Right ventricle myocardium superior (tissue), 1 donor: ENCODE data around the gene TRIM17. TPM values are rescaled to one million over a fixed set of nuclear protein-coding genes. Genes with fewer than 3 reads are reported as not detected.

ENCODE experiments used
- microRNA-seq: library from miRNA; unstranded; fragments of <30 nt; microRNA quantifications from one replicate; pipeline ENCODE4 v1.2.0, GENCODE V29; 2020
- total RNA-seq: library from RNA; stranded (reverse); fragmentation: NEBNext Ultra II Directional; extraction: Animal tissue kit (Norgen Biotek cat#: 25700); gene quantifications from one replicate; pipeline ENCODE4 v1.2.1, GENCODE V29; 2021
- donor health status: DM: no; HTN: yes; CAD: no; lungs with severe emphysema.

The TRIM17 gene
- total RNA-seq, 1 donor from 2014 or later, result 0.32 TPM

Small RNA genes lying within 50 kb of the gene (microRNA-seq; reads per million reads assigned to microRNA genes)
- not detected for gene MIR4666A
- not detected for gene MIR6742

Other genes with a start within 250 kb of the TRIM17 start
- 316 TPM for gene OBSCN, start 208.8 kb downstream of the TRIM17 start, total RNA-seq
- 6.2 TPM for gene TRIM11, start 10.0 kb downstream of the TRIM17 start, total RNA-seq
- 81.7 TPM for gene RNF187, start 70.5 kb upstream of the TRIM17 start, total RNA-seq